HG03159 (cell line): ENCODE results near the gene XYLT1.
"Not testable (repeated sequence)": the region's sequence is repeated elsewhere in the genome, so short reads cannot be mapped to it uniquely, and the experiment has no call there.

Source experiments
- ATAC-seq: cut with Tn5 transposase; IDR thresholded peaks from one replicate; pipeline ENCODE4 v1.9.1; 2021; ENCODE audit warnings: mild to moderate bottlenecking, moderate library complexity; ENCODE audit not compliant: unreplicated experiment

The XYLT1 gene

DNA sequence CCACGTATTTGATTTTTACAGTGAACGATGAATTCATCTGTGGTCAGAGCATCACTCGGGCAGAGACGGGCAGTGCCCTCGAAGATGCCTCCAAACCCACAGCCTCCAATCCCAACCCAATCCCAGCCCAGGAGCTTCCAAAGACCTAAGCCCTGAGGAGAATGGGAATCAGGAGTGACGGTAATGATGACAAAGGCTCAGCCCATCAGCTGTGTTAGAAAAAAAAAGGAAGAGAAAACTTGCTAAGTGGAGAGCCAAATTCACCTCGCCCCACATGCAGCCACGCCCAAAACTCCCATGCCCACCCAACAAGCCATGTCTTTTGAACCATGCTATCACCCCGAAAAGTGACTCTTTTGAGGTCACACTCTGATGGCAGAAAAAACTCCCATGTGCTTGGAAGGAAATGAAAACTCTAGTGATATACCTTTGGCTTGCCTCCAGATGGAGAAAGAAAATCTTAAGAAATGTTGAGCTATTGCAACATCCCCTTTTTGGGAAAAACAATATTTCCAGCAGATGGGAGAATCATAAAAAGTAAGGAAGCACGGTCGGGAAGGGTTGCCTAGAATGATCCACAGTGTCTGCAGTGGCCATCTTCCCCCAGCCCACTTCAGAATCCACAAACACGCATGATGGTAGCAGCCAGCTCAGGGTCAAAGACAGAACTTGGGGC, 37.7 kb downstream of the XYLT1 start:
- no peak for ATAC-seq

DNA sequence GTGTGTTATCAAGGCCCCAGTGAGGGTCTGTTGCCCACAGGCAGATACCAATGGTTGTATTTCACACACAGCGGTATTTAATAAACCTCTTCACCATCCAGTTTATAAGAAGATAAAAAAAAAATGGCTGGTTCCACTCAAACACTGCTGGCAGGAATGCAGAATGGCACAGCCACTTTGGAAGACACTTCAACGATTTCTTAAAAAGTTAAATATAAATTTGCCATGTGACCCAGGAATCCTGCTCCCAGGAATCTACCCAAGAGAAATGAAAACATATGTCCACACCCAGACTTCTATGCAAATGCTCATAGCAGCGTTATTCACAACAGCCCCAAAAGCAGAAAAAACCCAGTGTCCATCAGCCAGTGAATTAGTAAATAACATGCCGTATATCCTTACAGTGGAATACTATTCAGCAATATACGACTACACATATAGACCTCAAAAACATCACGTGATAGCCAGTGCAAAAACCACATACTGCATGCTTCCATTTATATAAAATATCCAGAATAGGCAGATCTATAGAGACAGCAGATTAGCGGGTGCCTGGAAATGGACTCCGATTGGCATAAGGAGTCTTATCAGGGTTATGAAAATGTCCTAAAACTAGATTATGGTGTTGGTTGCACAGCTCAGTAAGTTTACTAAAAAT, 38.7 kb downstream of the XYLT1 start:
- ATAC-seq = no peak

DNA sequence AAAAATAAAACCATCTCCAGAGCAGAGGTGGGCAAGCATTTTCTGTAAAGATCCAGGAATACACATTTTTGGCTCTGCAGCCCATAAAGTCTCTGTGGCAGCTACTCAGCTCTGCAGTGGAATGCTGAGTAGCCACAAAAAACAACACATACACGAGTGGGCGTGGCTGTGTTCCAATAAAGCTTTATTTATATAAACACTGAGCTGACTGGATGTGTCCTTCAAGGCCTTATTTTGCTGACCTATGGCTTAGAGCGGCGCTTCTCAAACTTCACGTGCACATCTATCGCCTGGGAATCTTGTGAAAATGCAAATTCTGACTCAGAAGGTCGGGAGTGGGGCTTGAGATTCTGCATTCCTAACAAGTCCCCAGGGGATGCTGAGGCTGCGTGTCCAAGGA, 39.7 kb downstream of the XYLT1 start:
- no peak for ATAC-seq

DNA sequence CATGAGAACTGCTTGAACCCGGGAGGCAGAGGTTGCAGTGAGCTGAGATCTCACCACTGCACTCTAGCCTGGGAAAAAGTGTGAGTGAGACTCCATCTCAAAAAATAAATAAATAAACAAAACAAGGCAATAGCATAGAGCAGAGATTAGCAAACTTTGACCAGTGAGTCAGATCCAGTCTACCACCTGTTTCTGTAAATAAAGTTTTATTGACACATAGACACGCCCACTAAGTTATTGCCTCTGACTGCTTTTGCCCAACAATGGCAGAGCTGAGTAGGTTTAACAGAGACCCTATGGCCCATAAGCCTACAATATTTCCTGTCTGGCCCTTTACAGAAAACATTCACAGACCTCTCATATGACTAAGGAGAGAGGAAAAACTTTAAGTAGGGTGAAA, 44.3 kb downstream of the XYLT1 start:
- no peak for ATAC-seq

DNA sequence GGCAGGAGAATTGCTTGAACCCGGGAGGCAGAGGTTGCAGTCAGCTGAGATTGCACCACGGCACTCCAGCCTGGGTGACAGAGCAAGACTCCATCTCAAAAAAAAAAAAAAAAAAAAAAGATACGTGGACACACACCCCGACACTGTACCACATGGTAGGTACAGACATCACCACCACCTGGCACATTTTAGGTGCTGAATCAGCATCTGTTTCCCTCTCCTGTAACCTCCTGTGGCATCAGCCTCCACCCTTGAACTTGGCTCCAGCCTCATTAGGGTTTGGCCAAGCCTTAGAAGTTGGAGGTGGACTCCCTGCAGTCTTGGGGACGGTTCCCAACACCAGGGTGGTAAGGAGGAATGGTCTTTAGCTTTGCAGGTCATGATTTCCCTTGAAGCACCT, 46.0 kb downstream of the XYLT1 start:
- no peak for ATAC-seq

DNA sequence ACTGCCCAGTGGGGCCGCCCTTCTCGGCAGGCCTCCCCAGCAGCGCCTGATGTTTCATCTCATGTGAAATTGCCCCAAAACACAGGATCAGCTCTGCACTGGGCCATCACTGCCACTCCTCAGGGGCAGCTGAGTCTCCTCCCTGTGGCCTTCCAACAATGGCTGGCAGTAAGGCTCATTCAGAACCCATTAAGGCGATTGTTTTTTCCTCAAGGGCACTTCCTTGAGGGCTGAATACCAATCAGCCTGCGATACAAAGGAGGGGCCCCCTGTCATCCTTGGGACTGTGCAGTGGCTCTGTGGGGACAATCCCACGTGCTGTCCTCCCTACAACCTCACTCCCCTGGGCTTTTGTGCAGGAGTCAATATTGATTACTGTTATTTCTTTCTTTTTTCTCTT, 47.5 kb downstream of the XYLT1 start:
- no peak for ATAC-seq

DNA sequence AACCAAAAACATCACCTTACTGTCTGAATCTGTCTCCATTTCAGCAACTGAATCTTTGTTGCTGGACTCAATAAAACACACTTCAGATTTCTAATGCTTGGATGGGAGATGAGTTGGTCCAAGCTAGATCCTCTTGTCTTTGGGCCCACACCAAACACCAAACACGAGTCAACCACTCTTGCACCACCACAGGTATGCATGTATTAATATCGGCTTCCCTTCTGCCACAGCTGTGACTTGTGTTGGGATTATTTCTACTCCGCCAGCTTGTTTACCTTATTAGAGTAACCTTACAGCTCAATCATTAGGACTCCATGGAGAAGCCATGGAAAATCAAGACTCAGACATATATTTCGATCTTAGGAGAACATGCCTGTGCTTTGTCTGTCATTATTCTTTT, 49.9 kb downstream of the XYLT1 start:
- ATAC-seq = no peak

DNA sequence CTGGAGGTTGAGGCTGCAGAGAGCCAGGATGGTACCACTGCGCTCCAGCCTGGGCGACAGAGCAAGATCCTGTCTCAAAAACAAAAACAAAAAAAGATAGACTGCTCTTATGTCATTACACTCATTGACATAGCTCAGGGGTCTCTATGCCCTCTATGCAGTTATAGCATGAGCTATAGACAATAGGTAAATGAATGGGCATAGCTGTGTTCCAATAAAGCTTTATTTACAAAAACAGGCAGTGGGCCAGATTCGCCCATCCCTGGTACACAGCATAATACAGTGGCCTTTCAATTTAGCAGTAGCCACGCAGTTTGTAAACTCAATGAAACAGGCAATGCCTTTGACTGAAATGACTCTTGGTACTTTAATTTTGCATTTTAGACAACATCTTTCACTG, 51.5 kb downstream of the XYLT1 start:
- ATAC-seq = no peak

DNA sequence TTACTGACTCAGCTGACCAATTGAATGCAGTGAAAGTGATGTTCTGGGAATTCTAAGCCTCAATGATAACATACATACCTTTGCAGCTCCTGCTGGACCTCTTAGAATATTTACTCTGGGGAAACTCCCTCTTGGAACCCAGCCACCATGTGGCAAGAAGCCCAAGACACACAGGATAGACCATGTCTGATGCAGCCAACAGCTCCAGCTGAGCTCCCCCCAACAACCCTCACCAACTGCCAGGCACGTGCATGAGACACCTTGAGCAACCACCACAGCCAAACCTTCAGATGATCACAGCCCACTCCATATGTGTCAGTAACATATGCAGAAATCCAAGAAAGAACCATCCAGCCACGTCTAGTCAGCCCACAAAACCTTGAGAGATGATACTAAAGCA, 53.0 kb downstream of the XYLT1 start:
- no peak for ATAC-seq

DNA sequence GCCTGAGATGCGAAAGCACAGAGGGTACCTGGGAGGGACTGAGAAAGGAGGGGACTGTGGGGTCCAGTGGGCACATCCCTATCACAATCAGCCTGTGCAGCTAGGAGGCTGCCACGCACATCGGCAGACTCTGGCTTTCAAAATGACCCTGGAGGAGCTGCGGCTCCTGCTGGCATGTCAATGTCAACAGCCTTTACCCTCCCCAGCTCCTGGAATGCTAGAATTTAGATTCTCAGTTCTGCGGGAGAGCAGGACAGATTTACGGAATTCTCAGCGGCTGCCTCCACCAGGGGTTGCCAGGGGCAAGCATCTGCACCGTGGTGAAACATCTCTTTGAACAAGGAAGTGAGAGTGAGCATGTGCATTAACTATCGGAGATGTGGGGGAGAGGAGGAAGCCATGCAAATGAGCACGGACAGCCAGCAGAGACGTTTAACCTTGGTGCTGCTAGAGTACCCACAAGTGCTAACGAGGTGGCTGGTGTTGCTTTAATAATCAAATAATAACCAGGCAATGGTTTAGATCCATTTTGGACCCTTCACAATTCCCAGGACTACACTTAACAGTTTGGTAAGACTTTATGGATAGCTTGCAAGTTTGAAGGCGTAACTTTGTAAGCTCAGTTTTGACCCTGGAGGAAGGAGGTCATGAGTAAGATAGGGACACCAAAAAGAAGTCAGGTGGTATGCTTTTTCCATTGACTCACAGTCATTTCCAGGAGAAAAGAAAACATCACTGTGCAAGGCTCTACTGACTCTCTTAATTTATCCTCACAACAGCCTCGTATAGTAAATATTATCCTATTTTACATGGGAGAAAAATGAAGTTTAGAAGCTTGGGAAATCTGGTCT, 54.1 kb downstream of the XYLT1 start:
- ATAC-seq = peak; percentile 97

DNA sequence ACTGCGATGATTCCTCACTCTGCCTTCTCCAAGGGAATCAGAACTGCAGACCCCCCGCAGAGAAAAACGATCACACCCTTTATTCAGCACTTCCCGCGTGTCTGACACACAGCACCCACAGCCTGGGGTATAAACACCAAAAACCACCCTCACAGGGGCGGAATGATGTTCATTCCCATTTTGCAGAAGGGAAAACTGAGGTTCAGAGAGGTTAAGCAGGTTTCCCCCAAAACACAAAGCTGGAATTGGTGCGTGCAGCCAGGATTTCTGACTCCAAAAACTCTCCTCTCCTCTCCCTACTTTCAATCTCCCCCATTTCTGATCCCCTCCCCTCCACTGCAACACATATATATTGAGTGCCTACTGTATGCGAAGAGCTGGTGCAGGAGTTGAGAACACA, 55.8 kb downstream of the XYLT1 start:
- ATAC-seq = no peak

DNA sequence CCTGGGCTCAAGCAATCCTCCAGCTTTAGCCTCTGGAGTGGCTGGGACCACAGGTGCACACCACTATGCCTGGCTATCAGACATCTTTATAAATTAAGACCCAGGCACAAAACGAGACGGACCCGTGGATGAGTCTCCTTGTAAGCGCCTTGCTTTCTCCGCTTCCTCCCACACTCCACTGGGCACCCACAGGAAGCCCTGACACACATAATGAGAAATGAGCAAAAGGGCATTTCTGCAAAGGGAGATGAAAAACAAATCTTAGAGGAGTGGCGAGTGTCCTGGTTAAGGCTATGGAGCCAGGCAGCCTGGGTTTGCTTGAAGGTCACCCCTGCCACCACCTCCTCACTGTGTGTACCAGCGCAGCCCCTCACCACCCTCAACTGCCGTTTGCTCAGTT, 56.3 kb downstream of the XYLT1 start:
- no peak for ATAC-seq

DNA sequence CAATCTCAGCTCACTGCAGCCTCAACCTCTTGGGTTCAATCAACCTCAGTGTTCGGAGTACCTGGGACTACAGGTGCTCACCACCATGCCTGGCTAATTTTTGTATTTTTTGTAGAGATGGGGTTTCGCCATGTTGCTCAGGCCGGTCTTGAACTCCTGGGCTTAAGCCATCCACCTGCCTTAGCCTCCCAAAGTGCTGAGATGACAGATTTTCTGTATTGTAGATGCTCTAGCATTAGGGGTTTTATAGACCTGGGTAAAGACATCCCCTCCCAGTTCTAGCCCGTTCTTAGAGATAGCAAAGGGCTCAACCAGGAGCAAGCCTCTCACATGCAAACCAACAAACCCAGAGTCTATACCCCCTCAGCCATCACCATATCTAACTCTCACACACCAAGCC, 57.3 kb downstream of the XYLT1 start:
- ATAC-seq = no peak

DNA sequence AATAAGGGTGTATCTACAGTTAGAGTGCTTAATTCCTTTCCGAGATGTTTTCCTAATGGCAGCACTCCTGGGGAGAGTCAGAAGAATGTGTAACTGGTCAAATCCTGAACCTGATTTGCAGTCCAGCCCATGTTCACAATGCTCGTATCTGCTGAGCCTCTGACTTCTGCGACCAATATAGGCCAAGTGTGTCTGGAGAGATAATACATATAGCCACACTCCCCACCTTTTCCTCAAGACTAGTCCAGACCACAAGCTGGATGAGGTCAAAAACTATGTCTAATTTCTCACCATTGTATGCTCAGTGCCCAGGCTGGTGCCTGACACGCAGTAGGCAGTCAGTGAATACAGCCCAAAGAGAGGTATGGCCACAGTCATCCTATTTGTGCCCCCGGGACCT, 58.0 kb downstream of the XYLT1 start:
- ATAC-seq = no peak

DNA sequence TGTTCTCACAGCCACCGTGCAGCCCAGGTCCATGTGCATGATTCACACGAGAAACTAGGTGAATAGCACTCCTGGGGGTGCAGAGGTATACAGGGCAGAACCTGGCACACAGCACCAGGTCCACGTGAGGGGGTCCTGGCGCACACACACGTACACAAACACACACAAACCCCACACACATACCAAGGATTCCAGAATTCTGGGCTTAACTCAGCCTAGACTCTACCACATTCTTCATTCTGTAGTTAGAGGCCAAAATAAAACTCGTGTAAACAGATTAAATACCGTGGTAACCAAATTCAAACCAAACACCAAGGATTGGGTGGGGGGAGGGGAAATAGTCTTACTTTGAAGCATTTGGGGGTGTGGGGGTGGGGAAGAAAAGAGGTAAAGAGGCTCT, 58.5 kb downstream of the XYLT1 start:
- no peak for ATAC-seq

DNA sequence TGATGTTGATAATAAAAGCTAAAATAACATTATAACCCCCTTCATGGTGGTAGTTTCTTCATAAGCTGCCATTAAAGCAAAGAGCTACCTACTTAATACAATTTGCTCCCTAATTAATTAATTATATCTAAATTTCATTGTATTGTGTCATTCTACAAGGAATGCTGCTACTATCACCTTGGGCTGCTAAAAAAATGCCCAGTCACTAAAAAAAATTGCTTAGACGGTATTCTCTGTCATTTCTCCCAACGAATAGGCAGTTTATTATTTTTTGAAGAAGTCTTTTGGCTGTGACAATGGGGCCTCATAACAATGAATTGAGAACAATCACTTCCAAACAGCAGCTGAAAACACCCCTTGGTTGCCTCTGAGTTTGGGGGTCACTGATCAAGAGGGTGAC, 59.5 kb downstream of the XYLT1 start:
- ATAC-seq = no peak

DNA sequence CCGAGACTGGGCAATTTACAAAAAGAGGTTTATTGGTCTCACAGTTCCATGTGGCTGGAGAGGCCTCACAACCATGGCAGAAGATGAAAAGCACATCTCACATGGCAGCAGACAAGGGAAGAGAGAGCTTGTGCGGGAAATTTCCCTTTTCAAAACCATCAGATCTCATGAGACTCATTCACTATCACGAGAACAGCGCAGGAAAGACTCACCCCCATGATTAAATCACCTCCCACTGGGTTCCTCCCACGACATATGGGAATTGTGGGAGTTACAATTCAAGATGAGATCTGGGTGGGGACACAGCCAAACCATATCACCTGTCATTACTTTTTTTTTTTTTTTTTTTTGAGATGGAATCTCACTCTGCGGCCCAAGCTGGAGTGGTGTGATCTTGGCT, 60.4 kb downstream of the XYLT1 start:
- ATAC-seq = not testable (repeated sequence)

DNA sequence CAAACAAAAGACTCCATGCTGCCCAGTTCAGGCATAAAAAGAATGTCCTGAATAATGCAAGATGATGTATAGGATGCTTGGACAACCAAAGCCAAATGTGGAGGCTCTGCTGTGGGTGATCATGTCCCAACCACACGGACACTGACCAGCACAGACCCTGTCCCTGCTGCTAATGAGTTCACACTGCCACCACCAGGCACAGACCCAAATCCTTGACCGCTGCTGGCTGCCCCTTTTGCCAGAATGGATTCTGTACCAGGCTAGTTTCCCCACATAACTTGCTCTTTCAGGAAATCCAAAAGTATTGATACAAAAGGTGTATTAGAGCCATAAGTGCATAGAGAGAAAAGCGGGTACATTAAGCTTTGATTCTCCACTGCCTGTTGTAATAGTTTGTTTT, 60.9 kb downstream of the XYLT1 start:
- no peak for ATAC-seq

DNA sequence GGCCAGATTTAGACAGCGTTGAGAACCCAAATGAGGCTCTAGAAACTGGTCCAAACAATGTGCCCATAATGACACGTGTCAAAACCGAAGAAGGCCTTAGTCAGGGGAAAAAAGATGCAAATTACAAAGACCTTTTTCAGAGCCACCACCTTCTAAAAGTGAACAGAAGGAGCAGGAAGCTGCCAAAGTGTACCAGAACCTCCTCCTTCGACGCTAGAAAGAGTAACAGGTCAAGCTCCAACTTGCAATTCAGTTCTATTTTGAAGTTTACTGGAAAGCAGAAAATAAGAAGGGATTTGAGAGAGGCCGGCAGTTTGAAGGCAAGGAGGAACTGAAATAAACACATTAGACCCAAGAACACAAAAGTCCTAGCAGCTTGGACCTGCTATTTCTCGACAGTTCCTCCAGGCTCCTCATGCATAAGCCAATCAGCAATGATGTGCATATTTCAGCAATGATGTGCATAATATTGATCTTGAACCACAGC, 61.8 kb downstream of the XYLT1 start:
- ATAC-seq = peak; percentile 73

DNA sequence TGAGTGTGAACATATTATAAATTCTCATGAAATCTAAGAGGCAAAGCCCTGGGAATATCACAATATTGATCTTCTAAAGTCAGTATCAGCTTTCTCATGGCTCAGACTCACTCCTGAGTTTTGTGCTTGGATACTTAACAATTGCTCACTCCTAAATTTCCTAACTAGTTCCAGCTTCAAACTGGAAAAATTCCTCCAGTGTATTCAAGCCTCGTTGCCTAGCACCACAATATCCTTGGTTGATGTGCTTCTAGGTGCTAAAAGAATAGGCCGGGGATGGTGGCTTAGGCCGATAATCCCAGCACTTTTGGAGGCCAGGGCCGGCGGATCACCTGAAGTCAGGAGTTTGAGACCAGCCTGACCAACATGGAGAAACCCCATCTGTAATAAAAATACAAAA, 62.5 kb downstream of the XYLT1 start:
- no peak for ATAC-seq

DNA sequence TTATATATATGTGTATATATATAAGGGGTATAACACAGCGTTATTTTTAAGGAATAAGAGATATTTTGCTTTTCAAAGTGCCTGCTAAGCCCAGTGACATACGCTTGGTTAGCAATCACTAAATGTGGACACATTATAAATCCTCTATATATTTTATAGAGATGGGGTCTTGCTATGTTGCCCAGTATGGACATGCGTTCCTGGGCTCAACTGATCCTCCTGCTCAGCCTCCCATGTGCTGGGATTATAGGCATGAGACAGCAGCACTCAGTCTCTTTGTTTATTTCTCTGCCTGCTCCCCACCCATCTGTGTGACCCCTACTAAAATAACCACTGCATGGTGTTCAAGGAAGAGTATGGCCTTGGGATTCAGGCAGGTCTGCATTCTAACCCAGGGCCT, 63.4 kb downstream of the XYLT1 start:
- ATAC-seq = no peak
